SK-N-MC (cell line): Measurements from ENCODE around the gene GMIP.

Source experiments
- DNase-seq: peaks from one replicate; pipeline ENCODE4 v3.0.0-alpha.2; 2011; ENCODE audit warnings: low read depth, low spot score
- H3K27ac ChIP-seq: fragments of 200-600 bp; sonication (generic); 2 replicates; pipeline ENCODE4 v1.5.1; 2016; ENCODE audit warnings: mixed run types
- H3K36me3 ChIP-seq: fragments of 200-600 bp; sonication (generic); 2 replicates; pipeline ENCODE4 v1.6.1; 2017; ENCODE audit warnings: antibody characterized with exemption, low read length, mixed read lengths; ENCODE audit not compliant: insufficient read depth
- H3K4me3 ChIP-seq: fragments of 200-600 bp; sonication (generic); 2 replicates; pipeline ENCODE4 v1.5.1; 2016
- H3K9ac ChIP-seq: fragments of 200-600 bp; sonication (generic); 2 replicates; pipeline ENCODE4 v1.8.0; 2017; ENCODE audit warnings: mixed run types, mixed read lengths; ENCODE audit not compliant: insufficient read length
- H3K9me3 ChIP-seq: fragments of 200-600 bp; sonication (generic); 2 replicates; pipeline ENCODE4 v1.6.1; 2017; ENCODE audit warnings: low read depth, mild to moderate bottlenecking, antibody characterized with exemption, low read length, moderate library complexity, mixed read lengths
- EZH2 ChIP-seq: fragments of 200-600 bp; sonication (generic); IDR thresholded peaks from one replicate; pipeline ENCODE4 v1.6.1; 2017; ENCODE audit warnings: antibody characterized with exemption
- FOXP2 ChIP-seq: optimal IDR thresholded peaks from 2 replicates; pipeline ENCODE3; 2011; ENCODE audit warnings: mild to moderate bottlenecking, moderate library complexity; ENCODE audit not compliant: insufficient read depth; ENCODE audit errors: extremely low read length, control extremely low read depth
- POLR2AphosphoS5 ChIP-seq: IDR thresholded peaks from 2 replicates; pipeline ENCODE4 v1.6.1; 2012; ENCODE audit warnings: mild to moderate bottlenecking, low read depth, low read length, borderline replicate concordance

Gene GMIP

GRCh38 chr19:19632661-19633060 lies 10.8 kb downstream of the GMIP start:
- no peak overlapping the region for H3K9ac ChIP-seq
- peaks cover 7% of the 10 kb centered on the region for H3K36me3 ChIP-seq
- H3K27ac ChIP-seq: no peak overlapping the region
- no peak overlapping the region for H3K4me3 ChIP-seq
- TF ChIP-seq POLR2AphosphoS5 (no peak), FOXP2 (no peak), EZH2 (no peak)
- no peak for DNase-seq
- no peaks in the 10 kb centered on the region for H3K9me3 ChIP-seq

GRCh38 chr19:19631346-19631745 lies 12.1 kb downstream of the GMIP start:
- TF ChIP-seq EZH2 (no peak), POLR2AphosphoS5 (no peak), FOXP2 (no peak)
- Histone ChIP-seq H3K9ac (no peak overlapping the region), H3K36me3 (peaks cover 7% of the 10 kb centered on the region), H3K4me3 (no peak overlapping the region), H3K27ac (no peak overlapping the region), H3K9me3 (no peaks in the 10 kb centered on the region)
- no peak for DNase-seq

- peaks cover 7% of the 10 kb centered on the region for H3K36me3 ChIP-seq
- no peak overlapping the region for H3K27ac ChIP-seq
- no peak for DNase-seq
- TF ChIP-seq FOXP2 (no peak), POLR2AphosphoS5 (no peak), EZH2 (no peak)
- H3K9ac ChIP-seq: no peak overlapping the region
- H3K4me3 ChIP-seq: no peak overlapping the region
- no peaks in the 10 kb centered on the region for H3K9me3 ChIP-seq
Observed at GRCh38 chr19:19630426-19630825, 13.0 kb downstream of the GMIP start.

- no peak for TF ChIP-seq POLR2AphosphoS5
- no peak for DNase-seq
Observed at GRCh38 chr19:19630062-19630414, 13.4 kb downstream of the GMIP start.

GRCh38 chr19:19628501-19629134 lies 14.8 kb downstream of the GMIP start:
- Histone ChIP-seq H3K9ac (peak overlapping the region; percentile 64), H3K9me3 (no peaks in the 10 kb centered on the region), H3K4me3 (peak overlapping the region; percentile 89), H3K27ac (no peak overlapping the region), H3K36me3 (peaks cover 4% of the 10 kb centered on the region; the same call in 1 of the 2 replicates)
- TF ChIP-seq FOXP2: no peak
- TF ChIP-seq POLR2AphosphoS5: no peak
- TF ChIP-seq EZH2: no peak
- DNase-seq: no peak

More at GRCh38 chr19:19630062-19630414, 13.4 kb downstream of the GMIP start:
- Histone ChIP-seq H3K4me3 (no peak overlapping the region), H3K9me3 (no peaks in the 10 kb centered on the region), H3K27ac (no peak overlapping the region), H3K36me3 (peaks cover 7% of the 10 kb centered on the region), H3K9ac (no peak overlapping the region)

- TF ChIP-seq EZH2 (no peak), FOXP2 (no peak), POLR2AphosphoS5 (peak; percentile 45; the same call in 1 of the 2 replicates)
- H3K36me3 ChIP-seq: peaks cover 5% of the 10 kb centered on the region; the same call in 1 of the 2 replicates
- H3K4me3 ChIP-seq: peak within 1 kb of the TSS; percentile 89
- no peaks in the 10 kb centered on the region for H3K9me3 ChIP-seq
- H3K27ac ChIP-seq: no peak within 1 kb of the TSS
- peak within 1 kb of the TSS; percentile 84 for H3K9ac ChIP-seq
- DNase-seq: no peak
Observed at GRCh38 chr19:19627621-19628500, 15.6 kb downstream of the GMIP start, which contains the start of gene LPAR2. Gene LPAR2 (minus strand): TSS chr19:19628220. CDS start chr19:19627275, 945 bp downstream.

GRCh38 chr19:19626516-19627472 lies 16.7 kb downstream of the GMIP start:
- Histone ChIP-seq H3K36me3 (peaks cover 5% of the 10 kb centered on the region; the same call in 1 of the 2 replicates), H3K27ac (no peak overlapping the region), H3K4me3 (peak overlapping the region; percentile 89)

GRCh38 chr19:19624032-19624570 lies 19.4 kb downstream of the GMIP start:
- peaks cover 5% of the 10 kb centered on the region; the same call in 1 of the 2 replicates for H3K36me3 ChIP-seq
- TF ChIP-seq EZH2 (no peak), FOXP2 (no peak), POLR2AphosphoS5 (no peak)
- no peak overlapping the region for H3K9ac ChIP-seq
- H3K9me3 ChIP-seq: no peaks in the 10 kb centered on the region
- no peak overlapping the region for H3K4me3 ChIP-seq
- no peak for DNase-seq
- no peak overlapping the region for H3K27ac ChIP-seq

More at GRCh38 chr19:19626516-19627472, 16.7 kb downstream of the GMIP start:
- no peak for DNase-seq
- no peaks in the 10 kb centered on the region for H3K9me3 ChIP-seq
- peak overlapping the region; percentile 84 for H3K9ac ChIP-seq
- TF ChIP-seq FOXP2: no peak
- no peak for TF ChIP-seq POLR2AphosphoS5
- no peak for TF ChIP-seq EZH2
